Hematopoietic multipotent progenitor cell treated with erythropoietin and hydrocortisone succinate and interleukin-3 and kit ligand, for 8 days (in vitro differentiated cells): ENCODE results near the gene NF1.
"Not testable (repeated sequence)": the region's sequence is repeated elsewhere in the genome, so short reads cannot be mapped to it uniquely, and the experiment has no call there.

ENCODE experiments used
- DNase-seq: peaks from one replicate; pipeline ENCODE4 v3.0.0-alpha.2; 2015

Gene NF1

DNA sequence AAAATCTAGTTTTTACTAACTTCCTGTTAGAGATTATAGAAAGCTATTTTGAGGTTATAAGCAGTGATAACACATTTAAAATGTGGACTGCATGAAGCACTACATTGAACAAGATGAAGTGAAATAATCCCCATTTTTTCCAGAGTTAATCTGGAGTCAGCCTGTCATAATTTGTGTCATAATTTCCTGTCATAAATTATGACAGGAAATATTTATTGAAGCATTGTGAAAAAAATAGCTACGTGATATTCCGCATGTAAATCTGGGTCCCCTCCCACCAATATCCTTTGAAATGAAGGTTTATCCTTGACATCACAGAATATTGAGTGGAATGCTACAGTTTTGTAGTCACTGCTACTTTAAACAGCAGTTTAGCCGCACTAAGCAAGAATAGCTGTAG, 162.2 kb downstream of the NF1 start:
- DNase-seq = no peak

GRCh38 chr17:31260151-31260550, 165.4 kb downstream of the NF1 start:
- DNase-seq = no peak

DNA sequence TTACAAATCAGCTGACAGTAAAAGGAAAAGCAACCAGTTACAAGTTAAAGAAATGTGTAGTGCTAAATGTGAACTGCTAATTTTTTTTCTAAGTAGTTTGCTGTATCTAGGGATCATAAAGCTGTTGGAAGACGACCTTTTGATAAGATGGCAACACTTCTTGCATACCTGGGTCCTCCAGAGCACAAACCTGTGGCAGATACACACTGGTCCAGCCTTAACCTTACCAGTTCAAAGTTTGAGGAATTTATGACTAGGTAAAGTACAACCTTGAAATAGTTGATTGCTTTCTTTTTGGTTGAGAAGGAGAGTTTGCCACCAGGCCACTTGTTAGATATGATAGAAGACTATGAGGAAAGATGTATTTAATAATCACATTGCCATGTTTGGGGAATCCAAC, 166.8 kb downstream of the NF1 start:
- DNase-seq = no peak

DNA sequence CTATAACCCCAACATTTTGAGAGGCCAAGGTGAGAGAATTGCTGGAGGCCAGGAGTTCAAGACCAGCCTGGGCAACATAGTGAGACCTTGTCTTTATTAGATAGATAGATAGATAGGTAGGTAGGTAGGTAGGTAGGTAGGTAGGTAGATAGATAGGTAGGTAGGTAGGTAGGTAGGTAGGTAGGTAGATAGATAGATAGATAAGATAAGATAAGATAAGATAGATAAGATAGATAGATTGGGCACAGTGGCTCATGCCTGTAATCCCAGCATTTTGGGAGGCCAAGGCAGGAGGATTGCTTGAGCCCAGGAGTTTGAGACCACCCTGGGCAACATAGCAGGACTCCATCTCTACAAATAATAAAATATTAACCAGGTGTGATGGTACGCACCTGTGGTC, 168.1 kb downstream of the NF1 start:
- DNase-seq = not testable (repeated sequence)

DNA sequence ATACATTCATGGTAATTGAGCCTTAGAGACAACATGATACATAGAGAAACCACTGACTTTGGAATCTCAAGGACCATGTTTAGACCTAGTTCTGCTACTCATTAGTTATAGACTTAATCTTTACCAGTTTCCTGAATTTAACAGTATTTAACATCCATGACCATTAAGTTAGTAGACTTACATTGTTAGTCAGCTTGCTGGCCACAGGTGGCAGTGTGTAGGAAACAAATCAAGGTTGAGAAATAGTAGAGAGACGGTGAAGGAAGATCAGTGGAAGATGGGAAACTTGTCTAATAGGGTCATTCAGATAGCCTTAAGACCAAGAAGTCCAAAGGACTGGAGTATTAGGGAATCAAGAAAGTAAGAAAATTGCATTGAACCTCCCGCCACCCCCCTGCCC, 171.3 kb downstream of the NF1 start:
- no peak for DNase-seq

- DNase-seq = no peak
These were observed 174.3 kb downstream of the NF1 start for GRCh38 chr17:31269036-31269577.

DNA sequence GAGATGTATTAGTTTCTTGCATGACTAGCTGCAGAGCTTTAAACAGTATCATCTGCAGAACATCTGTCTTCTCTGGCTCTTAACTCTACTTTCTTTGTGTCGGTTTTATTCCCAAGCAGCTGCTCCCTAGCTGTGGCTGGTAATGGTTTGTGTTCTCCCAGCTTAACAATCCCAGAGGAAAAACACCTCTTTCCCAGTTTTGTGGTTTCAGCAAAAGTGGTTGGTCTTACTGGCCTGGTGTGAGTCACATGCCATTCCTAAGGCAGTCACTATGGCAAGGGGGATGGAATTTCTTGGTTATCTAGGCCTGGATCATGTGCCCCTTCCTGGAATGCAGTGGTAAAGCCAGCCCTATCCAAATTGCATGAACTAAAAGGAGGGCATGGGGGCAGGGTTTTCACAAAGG, 174.8 kb downstream of the NF1 start:
- no peak for DNase-seq

- no peak for DNase-seq
These were observed 177.5 kb downstream of the NF1 start for GRCh38 chr17:31272236-31272635.

- no peak for DNase-seq
These were observed 178.0 kb downstream of the NF1 start for GRCh38 chr17:31272803-31273202.

DNA sequence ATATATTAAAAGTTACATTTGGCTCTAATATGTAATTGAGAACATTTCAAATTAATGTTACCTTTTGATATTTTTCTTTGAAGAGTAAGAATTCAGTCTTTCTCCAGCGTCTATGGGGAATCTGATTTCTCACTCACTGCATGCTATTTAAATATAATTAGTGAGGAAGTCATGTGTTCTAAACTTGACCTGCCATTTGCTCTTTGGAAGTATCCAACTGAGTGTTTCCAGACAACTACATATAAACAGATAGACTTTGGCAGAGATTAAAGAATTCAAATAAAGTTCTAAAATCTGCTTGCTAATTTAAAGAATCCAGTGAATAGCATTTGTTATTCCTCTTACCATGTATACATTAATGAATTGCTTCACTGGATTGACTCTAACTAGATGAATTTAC, 178.7 kb downstream of the NF1 start:
- DNase-seq = no peak

DNA sequence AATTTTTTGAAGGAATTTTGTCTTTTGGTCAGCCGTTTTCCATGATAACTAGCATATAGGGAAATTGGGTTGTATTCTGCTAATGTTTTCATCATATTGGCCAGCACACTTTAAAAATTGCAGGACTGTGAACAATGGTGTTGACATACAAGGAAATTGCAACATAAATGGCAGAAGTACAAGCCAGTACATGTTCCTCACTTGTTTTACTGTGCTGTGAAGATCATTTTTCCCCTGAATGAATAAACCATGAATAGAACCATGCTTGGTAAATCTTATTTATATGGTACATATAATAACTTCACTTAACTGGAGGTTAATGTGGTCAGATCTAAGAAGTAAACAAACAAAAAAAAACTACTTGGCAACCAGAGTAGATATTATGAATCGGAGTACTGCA, 179.5 kb downstream of the NF1 start:
- DNase-seq = no peak

DNA sequence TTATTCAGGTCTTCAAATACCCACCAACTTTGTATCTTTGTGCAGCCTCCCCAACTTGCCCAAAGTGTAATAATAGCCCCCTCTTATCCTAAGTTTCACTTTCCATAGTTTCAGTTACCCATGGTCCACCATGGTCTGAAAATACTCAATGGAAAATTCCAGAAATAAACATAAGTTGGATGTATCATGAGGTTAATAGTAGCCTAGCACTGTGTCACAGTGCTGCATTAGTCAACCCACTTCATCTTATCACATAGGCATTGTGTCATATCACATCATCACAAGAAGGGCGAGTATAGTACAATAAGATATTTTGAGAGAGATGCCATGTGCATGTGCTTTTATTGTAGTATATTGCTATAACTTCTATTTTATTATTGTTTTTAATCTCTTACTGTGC, 180.3 kb downstream of the NF1 start:
- DNase-seq = peak; percentile 35

GRCh38 chr17:31279401-31279800, 184.6 kb downstream of the NF1 start:
- DNase-seq = no peak

- DNase-seq = no peak
These were observed 186.3 kb downstream of the NF1 start for GRCh38 chr17:31281061-31281460.

- DNase-seq = no peak
These were observed 189.1 kb downstream of the NF1 start for GRCh38 chr17:31283841-31284240.

DNA sequence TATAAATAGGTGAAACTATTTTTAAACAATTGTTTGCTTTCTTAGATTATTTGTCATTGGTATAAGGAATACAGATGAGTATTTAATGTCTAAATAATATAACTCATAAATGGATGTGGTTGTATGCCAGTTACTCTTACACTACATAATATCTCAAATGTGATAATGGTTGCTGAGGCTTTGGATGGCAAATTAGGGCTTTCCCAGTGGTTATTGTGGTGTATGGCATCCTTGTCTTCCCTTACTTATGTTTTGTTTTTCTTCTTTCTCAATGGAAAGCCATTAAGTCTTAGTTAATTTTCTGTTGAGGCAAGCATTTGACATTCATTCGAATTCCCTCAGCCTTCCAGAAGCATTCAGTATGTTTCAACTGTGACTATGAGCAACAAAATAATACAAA, 191.8 kb downstream of the NF1 start:
- DNase-seq = no peak

GRCh38 chr17:31287932-31288331, 193.2 kb downstream of the NF1 start:
- not testable (repeated sequence) for DNase-seq

GRCh38 chr17:31289790-31290189, 195.0 kb downstream of the NF1 start:
- no peak for DNase-seq

GRCh38 chr17:31291820-31292219, 197.0 kb downstream of the NF1 start:
- DNase-seq = no peak

DNA sequence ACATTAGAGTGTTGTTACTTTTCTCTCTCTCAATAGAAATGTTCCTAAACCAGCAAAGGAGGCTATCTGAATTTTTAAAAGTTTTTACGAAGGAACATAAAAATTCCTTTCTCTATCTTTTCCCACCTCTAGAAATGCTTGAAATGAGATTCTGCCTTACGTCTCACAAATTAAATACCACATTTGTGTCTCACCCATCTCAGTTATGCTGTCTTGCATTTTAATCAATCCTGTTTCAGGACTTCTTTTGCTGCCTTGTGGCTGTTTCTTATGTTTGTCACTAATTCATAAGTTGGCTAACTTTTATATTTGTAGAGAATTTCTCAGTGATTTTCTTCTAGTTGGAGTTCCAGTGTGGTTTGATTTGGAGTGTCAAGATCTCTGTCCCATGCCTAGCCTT, 198.8 kb downstream of the NF1 start:
- no peak for DNase-seq

DNA sequence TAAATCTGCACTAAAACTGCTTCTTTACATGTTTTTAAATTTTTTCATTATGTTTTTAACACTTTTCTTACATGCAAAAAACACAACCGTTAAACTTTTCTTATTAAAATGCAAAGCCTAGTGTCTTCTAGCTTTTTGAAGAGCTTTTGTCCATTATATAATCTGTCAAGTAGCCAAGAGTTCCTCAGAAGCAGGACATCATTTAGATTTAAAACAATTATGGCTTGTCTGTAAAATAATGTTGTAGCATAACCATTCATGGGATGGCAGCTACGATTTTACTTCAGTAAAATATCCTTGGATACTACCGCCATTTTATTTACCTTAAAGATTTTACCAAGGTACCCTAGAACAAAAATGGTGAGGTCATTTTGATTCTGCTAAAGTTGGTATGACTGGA, 199.5 kb downstream of the NF1 start:
- DNase-seq = no peak

- DNase-seq = no peak
These were observed 200.2 kb downstream of the NF1 start for GRCh38 chr17:31294820-31295488.

DNA sequence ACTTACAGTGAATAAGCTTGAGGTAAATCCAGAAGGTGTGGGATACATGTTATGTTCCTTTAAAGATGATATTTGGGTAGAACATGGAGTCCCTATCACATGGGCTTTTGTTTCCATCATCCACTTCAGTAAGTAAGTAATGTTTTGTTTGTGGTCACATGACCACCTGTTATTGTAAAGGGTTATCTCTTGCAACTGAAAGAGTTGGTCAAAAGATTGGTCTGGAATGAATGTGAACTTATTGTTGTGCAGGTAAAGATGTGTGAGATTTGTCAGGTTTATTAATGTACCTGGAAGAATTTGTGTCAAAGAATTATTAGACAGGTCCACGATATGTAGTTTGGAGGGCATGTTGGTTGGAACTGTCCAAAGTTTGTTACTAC, 200.7 kb downstream of the NF1 start:
- DNase-seq = no peak

GRCh38 chr17:31296142-31296541, 201.4 kb downstream of the NF1 start:
- DNase-seq = no peak

DNA sequence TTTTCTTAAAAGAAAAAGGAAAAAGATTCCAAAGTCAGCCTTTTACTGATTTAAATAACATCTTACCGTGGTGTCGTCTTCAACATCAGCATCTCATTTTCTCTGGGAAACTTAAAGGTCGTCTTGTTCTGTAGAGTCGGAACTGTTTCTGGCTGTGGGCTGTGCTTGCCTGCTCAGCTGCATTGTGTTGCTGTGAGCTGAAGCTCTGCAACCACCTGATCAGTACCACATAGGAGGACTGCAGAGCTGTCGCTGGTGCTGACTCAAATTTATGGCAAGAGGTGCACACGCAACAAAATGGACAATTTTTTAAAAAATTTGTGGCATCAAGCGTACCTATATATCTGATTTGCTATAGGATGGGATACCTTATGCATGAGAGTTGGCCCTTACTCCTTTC, 202.3 kb downstream of the NF1 start, which contains the start of gene OMG:
TSS of gene OMG (minus strand) at position 150 of the 400 bp plus-strand sequence. CDS start 908 bp downstream, outside the sequence.
- DNase-seq = no peak
